SK-N-SH (cell line): Measurements from ENCODE around the gene INTS11. TPM values are rescaled to one million over a fixed set of nuclear protein-coding genes. Genes with fewer than 3 reads are reported as not detected.

Source experiments
- CTCF ChIA-PET: fragments of 300-600, 350-600 bp; formaldehyde crosslinking; extraction: SDS; loops from one replicate; lab custom pipeline; 2021; lab: Yijun Ruan, JAX
- POLR2A ChIA-PET: fragments of 350-600 bp; sonication (Branson Sonifier 250); formaldehyde crosslinking; extraction: SDS; loops from one replicate; lab custom pipeline; 2020; ENCODE audit warnings: antibody characterized with exemption, inconsistent platforms; lab: Yijun Ruan, JAX
- DNase-seq: peaks from one replicate; pipeline ENCODE4 v3.0.0; 2012
- H2AFZ ChIP-seq: fragments of 200-600 bp; sonication (generic); 2 replicates; pipeline ENCODE4 v1.8.1; 2016; ENCODE audit warnings: antibody characterized with exemption, mild to moderate bottlenecking, low read depth
- H3F3A ChIP-seq: fragments of 200-600 bp; sonication (generic); replicated peaks from 2 replicates; pipeline ENCODE3; 2016; ENCODE audit warnings: antibody characterized with exemption, mild to moderate bottlenecking; ENCODE audit not compliant: insufficient read depth
- H3K27ac ChIP-seq, 2 experiments: fragments of 200-500 bp in 1 of 2; fragments of 200-600 bp in 1 of 2; sonication (Bioruptor generic) in 1 of 2; sonication (generic), shearing (Covaris generic) in 1 of 2; 2 replicates each; pipeline versions ENCODE4 v1.5.1 to v1.6.1; 2014 to 2016; ENCODE audit warnings: low read depth in 2 of 2, inconsistent platforms in 1 of 2, low read length in 1 of 2, mild to moderate bottlenecking in 1 of 2, mixed read lengths in 1 of 2
- H3K27me3 ChIP-seq: fragments of 200-600 bp; sonication (generic), shearing (Covaris generic); 2 replicates; pipeline ENCODE4 v1.6.1; 2016; ENCODE audit warnings: mixed run types; ENCODE audit not compliant: insufficient read depth
- H3K36me3 ChIP-seq, 2 experiments: fragments of 200-500 bp in 1 of 2; fragments of 200-600 bp in 1 of 2; sonication (Bioruptor generic) in 1 of 2; sonication (generic) in 1 of 2; replicated peaks in 1 of 2; 2 replicates each; pipeline versions ENCODE3 to v1.5.1; 2014 to 2016; ENCODE audit warnings: low read length in 1 of 2, mild to moderate bottlenecking in 1 of 2; ENCODE audit not compliant: insufficient read depth in 2 of 2, control insufficient read depth in 1 of 2
- H3K4me1 ChIP-seq, 2 experiments: fragments of 200-500 bp in 1 of 2; fragments of 200-600 bp in 1 of 2; sonication (Bioruptor generic) in 1 of 2; sonication (generic), shearing (Covaris generic) in 1 of 2; 2 replicates each; pipeline versions ENCODE4 v1.5.1 to v1.6.1; 2014 to 2016; ENCODE audit warnings: low read depth in 1 of 2, low read length in 1 of 2, mixed run types in 1 of 2; ENCODE audit not compliant: insufficient read depth in 2 of 2, control insufficient read depth in 1 of 2
- H3K4me2 ChIP-seq: fragments of 200-600 bp; sonication (generic), shearing (Covaris generic); 2 replicates; pipeline ENCODE4 v1.6.1; 2017; ENCODE audit warnings: mixed run types
- H3K4me3 ChIP-seq, 2 experiments: fragments of 200-500 bp in 1 of 2; fragments of 200-600 bp in 1 of 2; sonication (Bioruptor generic) in 1 of 2; sonication (generic), shearing (Covaris generic) in 1 of 2; 2 replicates each; pipeline versions ENCODE4 v1.5.1 to v1.8.1; 2014 to 2016; ENCODE audit warnings: low read depth in 2 of 2, inconsistent platforms in 1 of 2, low read length in 1 of 2, mild to moderate bottlenecking in 1 of 2, mixed read lengths in 1 of 2, moderate library complexity in 1 of 2
- H3K79me2 ChIP-seq: fragments of 200-600 bp; sonication (generic); 2 replicates; pipeline ENCODE4 v1.8.1; 2017; ENCODE audit warnings: mild to moderate bottlenecking; ENCODE audit not compliant: insufficient read depth
- H3K9ac ChIP-seq: fragments of 200-600 bp; sonication (generic); 2 replicates; pipeline ENCODE4 v1.6.1; 2017; ENCODE audit warnings: mixed run types
- H3K9me2 ChIP-seq: fragments of 200-600 bp; sonication (generic); 2 replicates; pipeline ENCODE4 v1.6.1; 2017; ENCODE audit warnings: mixed run types
- H3K9me3 ChIP-seq: fragments of 200-600 bp; sonication (generic); 2 replicates; pipeline ENCODE4 v1.6.1; 2017; ENCODE audit warnings: mixed run types, mild to moderate bottlenecking, moderate library complexity
- H4K20me1 ChIP-seq: fragments of 200-600 bp; sonication (generic); 2 replicates; pipeline ENCODE4 v1.6.1; 2017; ENCODE audit warnings: mild to moderate bottlenecking, mixed run types; ENCODE audit not compliant: insufficient read depth
- CHD2 ChIP-seq: fragments of 150-350 bp; IDR thresholded peaks from 2 replicates; pipeline ENCODE4 v1.6.1; 2018; ENCODE audit warnings: low read length; ENCODE audit not compliant: partially characterized antibody
- CTCF ChIP-seq: fragments of 200-600 bp; sonication (generic); IDR thresholded peaks from 2 replicates; pipeline ENCODE4 v1.6.1; 2017; ENCODE audit warnings: antibody characterized with exemption, mild to moderate bottlenecking, moderate library complexity
- FOXJ3 ChIP-seq: sonication (generic); formaldehyde crosslinking; IDR thresholded peaks from 2 replicates; pipeline ENCODE4 v1.5.1; 2020; ENCODE audit warnings: mild to moderate bottlenecking, missing genetic modification reagents
- GABPA ChIP-seq: IDR thresholded peaks from 2 replicates; pipeline ENCODE4 v1.4.0; 2012; ENCODE audit warnings: low read depth, mild to moderate bottlenecking
- GATA2 ChIP-seq: sonication (generic); formaldehyde crosslinking; IDR thresholded peaks from 2 replicates; pipeline ENCODE4 v1.5.0; 2020; ENCODE audit warnings: mild to moderate bottlenecking, missing genetic modification reagents
- JUND ChIP-seq: IDR thresholded peaks from 2 replicates; pipeline ENCODE4 v1.4.0; 2012
- MEF2A ChIP-seq: IDR thresholded peaks from 2 replicates; pipeline ENCODE4 v1.4.0; 2012; ENCODE audit warnings: low read depth, borderline replicate concordance
- MXI1 ChIP-seq: IDR thresholded peaks from 2 replicates; pipeline ENCODE4 v1.6.1; 2012; ENCODE audit warnings: mild to moderate bottlenecking, low read depth, low read length, improper control_type of control experiment
- PBX3 ChIP-seq: IDR thresholded peaks from 2 replicates; pipeline ENCODE4; 2012
- RCOR1 ChIP-seq: fragments of 150-350 bp; IDR thresholded peaks from 2 replicates; pipeline ENCODE4 v1.6.1; 2017; ENCODE audit warnings: antibody characterized with exemption, low read length
- RXRA ChIP-seq: IDR thresholded peaks from 2 replicates; pipeline ENCODE4 v1.4.0; 2012; ENCODE audit warnings: low read depth, mild to moderate bottlenecking, borderline replicate concordance
- SIN3A ChIP-seq: IDR thresholded peaks from 2 replicates; pipeline ENCODE4 v1.6.1; 2012; ENCODE audit warnings: low read depth, mild to moderate bottlenecking, low read length, moderate library complexity, borderline replicate concordance
- SMC3 ChIP-seq: IDR thresholded peaks from 2 replicates; pipeline ENCODE4 v1.6.1; 2012; ENCODE audit warnings: low read depth, low read length, improper control_type of control experiment
- TAF1 ChIP-seq: IDR thresholded peaks from 2 replicates; pipeline ENCODE4 v1.6.1; 2012; ENCODE audit warnings: low read depth, mild to moderate bottlenecking, low read length, moderate library complexity, borderline replicate concordance
- TCF12 ChIP-seq: IDR thresholded peaks from 2 replicates; pipeline ENCODE4 v1.4.0; 2012
- ZBTB33 ChIP-seq: IDR thresholded peaks from 2 replicates; pipeline ENCODE4 v1.4.0; 2012; ENCODE audit warnings: low read depth, borderline replicate concordance
- WGBS: methylation state at CpG from one replicate; pipeline ENCODE4 v1.1.6; 2017; ENCODE audit warnings: low lambda C conversion rate; 5-methylcytosine and 5-hydroxymethylcytosine counted together
- polyA plus RNA-seq, 3 experiments: library from polyadenylated mRNA; depleted of rRNA; stranded (reverse); fragments of >200 nt; gene quantifications; 2 replicates each; pipeline ENCODE4 v1.2.3, GENCODE V29; 2012

The INTS11 gene
- polyA plus RNA-seq, 1 of the 3 experiments (the other 2 are of a cell fraction), result 137 TPM

GRCh38 chr1:1331068-1331965, 6.9 kb upstream of the INTS11 start, which contains the start of gene TAS1R3:
TSS of gene TAS1R3 (plus strand) at chr1:1331280. CDS start at chr1:1331346, 66 bp downstream.
- TF ChIP-seq TCF12, result no peak
- no peak for TF ChIP-seq MXI1
- TF ChIP-seq JUND, result no peak
- TF ChIP-seq CHD2, result no peak
- TF ChIP-seq TAF1, result no peak
- TF ChIP-seq RCOR1, result no peak
- no peak for TF ChIP-seq MEF2A
- no peak for TF ChIP-seq GABPA
- TF ChIP-seq SIN3A, result no peak
- no peak for TF ChIP-seq RXRA
- TF ChIP-seq FOXJ3, result no peak
- TF ChIP-seq PBX3, result no peak
- TF ChIP-seq SMC3, result no peak
- TF ChIP-seq ZBTB33, result no peak
- TF ChIP-seq CTCF, result no peak
- TF ChIP-seq GATA2, result no peak
- H3K4me3 ChIP-seq, result no peak within 1 kb of the TSS
- no peak for DNase-seq

More at GRCh38 chr1:1331068-1331965, 6.9 kb upstream of the INTS11 start, which contains the start of gene TAS1R3:
- CTCF ChIA-PET, result interaction anchor here (1.0 to 1.9 kb wide), 5 partner anchors 11 to 40 kb away, joined by 3 to 7 read pairs (median 4); no protein-coding TSS in a partner anchor
- Histone ChIP-seq H3K9me3 (no peaks in the 10 kb centered on the region), H3K4me1 (peaks cover 0 to 15% of the 10 kb centered on the region in 2 experiments; a peak in 1 of 4 replicates), H2AFZ (no peak within 1 kb of the TSS), H3K36me3 (peaks cover 0 to 18% of the 10 kb centered on the region in 2 experiments), H3K4me2 (no peak within 1 kb of the TSS), H3F3A (peaks cover 5% of the 10 kb centered on the region), H3K27me3 (no peaks in the 10 kb centered on the region), H4K20me1 (no peaks in the 10 kb centered on the region), H3K27ac (no peak within 1 kb of the TSS), H3K9me2 (no peaks in the 10 kb centered on the region), H3K79me2 (peaks cover 6% of the 10 kb centered on the region), H3K9ac (no peak within 1 kb of the TSS)
- WGBS, result 28% methylated on average over 6 of the region's 41 CpGs
- POLR2A ChIA-PET, result interaction anchor here (1.1 kb wide), 1 partner anchor 17 kb away, joined by 3 read pairs; no protein-coding TSS in a partner anchor
